ENCODE data around the gene PSEN1.

DNA sequence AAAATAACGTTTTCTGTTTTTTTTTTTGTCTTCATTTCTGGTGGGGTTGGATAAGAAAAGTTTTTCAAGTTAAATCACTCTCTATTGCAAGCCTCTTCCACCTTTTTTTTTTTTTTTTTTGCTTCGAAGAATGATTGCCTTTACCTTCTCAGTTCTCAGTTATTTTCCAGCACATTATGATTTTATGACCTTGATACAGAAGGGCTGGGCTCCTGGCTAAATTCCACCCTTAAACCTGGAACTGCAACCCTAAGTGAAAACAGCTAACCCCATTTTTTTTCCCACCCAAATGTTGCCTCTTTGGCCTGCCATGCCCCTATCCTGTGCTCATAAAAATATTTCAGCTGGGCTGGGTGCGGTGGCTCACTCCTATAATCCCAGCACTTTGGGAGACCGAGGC lies 31.4 kb downstream of the PSEN1 start:
- TF ChIP-seq, protein P1, sequence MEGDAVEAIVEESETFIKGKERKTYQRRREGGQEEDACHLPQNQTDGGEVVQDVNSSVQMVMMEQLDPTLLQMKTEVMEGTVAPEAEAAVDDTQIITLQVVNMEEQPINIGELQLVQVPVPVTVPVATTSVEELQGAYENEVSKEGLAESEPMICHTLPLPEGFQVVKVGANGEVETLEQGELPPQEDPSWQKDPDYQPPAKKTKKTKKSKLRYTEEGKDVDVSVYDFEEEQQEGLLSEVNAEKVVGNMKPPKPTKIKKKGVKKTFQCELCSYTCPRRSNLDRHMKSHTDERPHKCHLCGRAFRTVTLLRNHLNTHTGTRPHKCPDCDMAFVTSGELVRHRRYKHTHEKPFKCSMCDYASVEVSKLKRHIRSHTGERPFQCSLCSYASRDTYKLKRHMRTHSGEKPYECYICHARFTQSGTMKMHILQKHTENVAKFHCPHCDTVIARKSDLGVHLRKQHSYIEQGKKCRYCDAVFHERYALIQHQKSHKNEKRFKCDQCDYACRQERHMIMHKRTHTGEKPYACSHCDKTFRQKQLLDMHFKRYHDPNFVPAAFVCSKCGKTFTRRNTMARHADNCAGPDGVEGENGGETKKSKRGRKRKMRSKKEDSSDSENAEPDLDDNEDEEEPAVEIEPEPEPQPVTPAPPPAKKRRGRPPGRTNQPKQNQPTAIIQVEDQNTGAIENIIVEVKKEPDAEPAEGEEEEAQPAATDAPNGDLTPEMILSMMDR (IDR thresholded peaks at IDR 0.05) = no peak
- TF ChIP-seq ZFX (IDR thresholded peaks at IDR 0.05; ENCODE audit: borderline replicate concordance) = no peak

All from 22Rv1 (cell line).